SK-N-SH treated with all-trans-retinoic acid at 6 μM for 48 hours (cell line): Measurements from ENCODE around the gene BCL2L14.

Experiments
- ATAC-seq: fragments of 200-7000 bp; cut with Tn5 transposase; 3 replicates; pipeline ENCODE4 v1.9.1; 2020; ENCODE audit warnings: mild to moderate bottlenecking, moderate library complexity
- BACH2 ChIP-seq: fragments of 250-450 bp; sonication (Bioruptor Pico); IDR thresholded peaks from 2 replicates; pipeline ENCODE4 v1.9.0; 2021; ENCODE audit warnings: mild to moderate bottlenecking, borderline replicate concordance
- CSDC2 ChIP-seq: fragments of 250-450 bp; sonication (Bioruptor Pico); IDR thresholded peaks from 2 replicates; pipeline ENCODE4 v1.5.0; 2020; ENCODE audit warnings: mild to moderate bottlenecking, moderate library complexity
- ESRRG ChIP-seq: fragments of 250-450 bp; sonication (Bioruptor Pico); IDR thresholded peaks from 2 replicates; pipeline ENCODE4 v1.6.1; 2021; ENCODE audit warnings: mild to moderate bottlenecking
- GLIS3 ChIP-seq: fragments of 250-450 bp; sonication (Bioruptor Pico); IDR thresholded peaks from 2 replicates; pipeline ENCODE4 v1.5.0; 2020; ENCODE audit warnings: mild to moderate bottlenecking, moderate library complexity
- ISL1 ChIP-seq: fragments of 250-450 bp; sonication (Bioruptor Pico); IDR thresholded peaks from 2 replicates; pipeline ENCODE4 v2.1.2; 2022; ENCODE audit warnings: mild to moderate bottlenecking, moderate library complexity
- OSR1 ChIP-seq: fragments of 250-450 bp; sonication (Bioruptor Pico); IDR thresholded peaks from 2 replicates; pipeline ENCODE4 v1.8.0; 2022; ENCODE audit warnings: moderate library complexity, mild to moderate bottlenecking, inconsistent platforms
- POU6F1 ChIP-seq: fragments of 250-450 bp; sonication (Bioruptor Pico); IDR thresholded peaks from 2 replicates; pipeline ENCODE4 v1.8.0; 2021; ENCODE audit warnings: low read depth, mild to moderate bottlenecking, moderate library complexity, borderline replicate concordance
- PPARA ChIP-seq: fragments of 250-450 bp; sonication (Bioruptor Pico); IDR thresholded peaks from 2 replicates; pipeline ENCODE4 v1.5.0; 2020; ENCODE audit warnings: mild to moderate bottlenecking, borderline replicate concordance
- RARB ChIP-seq: fragments of 250-450 bp; sonication (Bioruptor Pico); IDR thresholded peaks from 2 replicates; pipeline ENCODE4 v1.8.0; 2021; ENCODE audit warnings: mild to moderate bottlenecking, moderate library complexity
- SNAI2 ChIP-seq: fragments of 250-450 bp; sonication (Bioruptor Pico); IDR thresholded peaks from 2 replicates; pipeline ENCODE4 v1.5.0; 2020; ENCODE audit warnings: mild to moderate bottlenecking, moderate library complexity
- TCF4 ChIP-seq: fragments of 250-450 bp; sonication (Bioruptor Pico); IDR thresholded peaks from 2 replicates; pipeline ENCODE4 v1.8.0; 2021; ENCODE audit warnings: mild to moderate bottlenecking, moderate library complexity, borderline replicate concordance
- TOX ChIP-seq: fragments of 250-450 bp; sonication (Bioruptor Pico); IDR thresholded peaks from 2 replicates; pipeline ENCODE4 v1.8.0; 2021; ENCODE audit warnings: mild to moderate bottlenecking, moderate library complexity, borderline replicate concordance
- TSHZ2 ChIP-seq: fragments of 250-450 bp; sonication (Bioruptor Pico); IDR thresholded peaks from 2 replicates; pipeline ENCODE4 v1.5.0; 2020; ENCODE audit warnings: mild to moderate bottlenecking, moderate library complexity
- ZC3H10 ChIP-seq: fragments of 250-450 bp; sonication (Bioruptor Pico); IDR thresholded peaks from 2 replicates; pipeline ENCODE4 v1.5.1; 2021; ENCODE audit warnings: mild to moderate bottlenecking, moderate library complexity
- ZFP3 ChIP-seq: fragments of 250-450 bp; sonication (Bioruptor Pico); IDR thresholded peaks from 2 replicates; pipeline ENCODE4 v1.5.0; 2020; ENCODE audit warnings: mild to moderate bottlenecking, moderate library complexity
- ZFP30 ChIP-seq: fragments of 450-650 bp; formaldehyde crosslinking; IDR thresholded peaks from 2 replicates; pipeline ENCODE4 v1.5.0; 2022; ENCODE audit warnings: mild to moderate bottlenecking, moderate library complexity
- ZNF565 ChIP-seq: fragments of 450-650 bp; formaldehyde crosslinking; conservative IDR thresholded peaks from 2 replicates; pipeline ENCODE4 v1.5.0; 2020; ENCODE audit warnings: low read depth, mild to moderate bottlenecking, moderate library complexity
- ZNF70 ChIP-seq: fragments of 450-650 bp; formaldehyde crosslinking; IDR thresholded peaks from 2 replicates; pipeline ENCODE4 v1.5.0; 2020; ENCODE audit warnings: mild to moderate bottlenecking, moderate library complexity
- ZNF8 ChIP-seq: fragments of 450-650 bp; formaldehyde crosslinking; IDR thresholded peaks from 2 replicates; pipeline ENCODE4 v1.5.0; 2020; ENCODE audit warnings: mild to moderate bottlenecking, moderate library complexity
- TF ChIP-seq, protein P1 (sequence below): fragments of 250-450 bp; sonication (Bioruptor Pico); IDR thresholded peaks from 2 replicates; pipeline ENCODE4 v1.5.1; 2021; ENCODE audit warnings: mild to moderate bottlenecking, moderate library complexity

BCL2L14 gene

DNA sequence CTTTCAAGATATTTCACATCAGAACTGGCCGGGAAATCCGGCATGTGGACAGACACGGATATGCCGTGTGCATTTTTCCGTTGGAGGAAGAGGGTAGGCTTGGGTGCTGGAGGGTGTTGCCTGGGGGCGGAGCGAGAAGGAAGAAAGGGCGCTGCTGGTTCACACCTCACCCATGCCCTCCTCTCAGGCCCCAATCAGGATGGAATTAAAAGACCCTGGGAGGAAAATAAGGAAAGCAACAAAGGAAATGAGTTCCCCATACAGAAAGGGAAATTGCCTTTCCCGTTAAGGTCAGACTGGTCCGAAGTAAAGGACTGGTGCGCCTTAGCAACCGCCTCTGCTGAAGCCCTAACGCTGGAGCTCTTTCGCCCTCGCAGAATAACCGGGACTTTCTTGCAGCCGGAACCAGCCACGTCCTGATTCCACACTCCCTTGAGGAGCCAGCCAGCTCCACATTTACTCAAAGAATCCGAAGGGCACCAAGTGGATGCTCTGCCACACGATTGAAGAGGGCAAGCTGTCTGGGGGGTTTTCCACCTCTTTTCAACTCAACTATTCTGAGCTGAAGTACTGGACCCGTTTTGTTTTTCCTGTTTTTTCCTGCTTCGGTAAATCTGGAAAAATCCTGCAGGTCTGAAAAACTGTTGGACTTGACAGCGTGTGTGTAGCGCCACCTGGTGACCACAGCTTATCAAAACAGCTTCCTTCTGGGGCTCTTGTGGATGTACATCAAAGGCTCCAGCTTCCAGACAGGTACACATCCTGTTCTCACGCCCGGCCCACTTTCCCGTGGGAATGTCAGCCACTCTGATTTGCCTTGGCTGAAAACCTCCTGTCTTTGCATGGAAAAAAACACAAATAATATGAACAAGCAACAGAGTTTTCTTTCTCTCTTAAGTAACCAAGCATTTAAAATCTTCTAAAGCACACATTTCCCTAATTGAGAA, 37.6 kb upstream of the BCL2L14 start:
- ATAC-seq: peak; percentile 85
- no peak for TF ChIP-seq RARB (CRISPR knock-in tag)
- no peak for TF ChIP-seq ZC3H10 (CRISPR knock-in tag)
- no peak for TF ChIP-seq ZNF70 (CRISPR knock-in tag)
- no peak for TF ChIP-seq TOX (CRISPR knock-in tag)
- no peak for TF ChIP-seq TSHZ2 (CRISPR knock-in tag)
- no peak for TF ChIP-seq POU6F1 (CRISPR knock-in tag)
- no peak for TF ChIP-seq CSDC2 (CRISPR knock-in tag)
- no peak for TF ChIP-seq PPARA (CRISPR knock-in tag)
- no peak for TF ChIP-seq GLIS3
- TF ChIP-seq ZFP30 (CRISPR knock-in tag): no peak
- no peak for TF ChIP-seq ZNF565

DNA sequence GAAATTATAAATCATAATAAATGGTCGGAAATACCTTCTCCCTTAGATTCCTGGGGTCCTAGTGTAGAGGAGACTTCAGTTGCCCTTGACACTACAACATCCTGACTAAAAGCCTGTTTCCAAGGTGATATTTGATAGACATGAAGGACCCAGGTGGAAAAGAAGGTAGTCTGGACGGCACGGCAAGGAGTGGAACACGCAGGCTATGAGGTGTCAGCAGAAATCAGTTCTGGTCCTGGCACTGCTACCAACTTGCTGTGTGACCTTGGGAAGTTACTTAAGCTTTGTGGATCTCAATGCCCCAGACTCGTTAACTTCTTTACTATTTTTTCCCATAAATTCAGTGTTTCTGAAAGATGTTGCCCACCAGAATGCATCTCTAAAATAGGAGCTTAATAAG, 36.9 kb upstream of the BCL2L14 start:
- TF ChIP-seq ZNF565 (no peak), SNAI2 (CRISPR knock-in tag) (no peak), POU6F1 (CRISPR knock-in tag) (no peak), CSDC2 (CRISPR knock-in tag) (no peak), BACH2 (CRISPR knock-in tag) (no peak), ESRRG (CRISPR knock-in tag) (no peak)
- no peak for ATAC-seq

- TF ChIP-seq OSR1 (CRISPR knock-in tag): no peak
- no peak for TF ChIP-seq ZFP3
- TF ChIP-seq, protein P1, sequence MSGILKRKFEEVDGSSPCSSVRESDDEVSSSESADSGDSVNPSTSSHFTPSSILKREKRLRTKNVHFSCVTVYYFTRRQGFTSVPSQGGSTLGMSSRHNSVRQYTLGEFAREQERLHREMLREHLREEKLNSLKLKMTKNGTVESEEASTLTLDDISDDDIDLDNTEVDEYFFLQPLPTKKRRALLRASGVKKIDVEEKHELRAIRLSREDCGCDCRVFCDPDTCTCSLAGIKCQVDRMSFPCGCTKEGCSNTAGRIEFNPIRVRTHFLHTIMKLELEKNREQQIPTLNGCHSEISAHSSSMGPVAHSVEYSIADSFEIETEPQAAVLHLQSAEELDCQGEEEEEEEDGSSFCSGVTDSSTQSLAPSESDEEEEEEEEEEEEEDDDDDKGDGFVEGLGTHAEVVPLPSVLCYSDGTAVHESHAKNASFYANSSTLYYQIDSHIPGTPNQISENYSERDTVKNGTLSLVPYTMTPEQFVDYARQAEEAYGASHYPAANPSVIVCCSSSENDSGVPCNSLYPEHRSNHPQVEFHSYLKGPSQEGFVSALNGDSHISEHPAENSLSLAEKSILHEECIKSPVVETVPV (CRISPR knock-in tag): no peak
- TF ChIP-seq SNAI2 (CRISPR knock-in tag): no peak
- TF ChIP-seq TOX (CRISPR knock-in tag): no peak
- ATAC-seq: no peak
Observed at GRCh38 chr12:12034344-12034743, 36.4 kb upstream of the BCL2L14 start.

GRCh38 chr12:12035229-12035628, 35.5 kb upstream of the BCL2L14 start:
- no peak for ATAC-seq
- no peak for TF ChIP-seq ZNF565
- TF ChIP-seq ZNF8 (CRISPR knock-in tag): no peak
- TF ChIP-seq POU6F1 (CRISPR knock-in tag): no peak
- TF ChIP-seq SNAI2 (CRISPR knock-in tag): no peak
- TF ChIP-seq ISL1 (CRISPR knock-in tag): no peak
- no peak for TF ChIP-seq RARB (CRISPR knock-in tag)
- no peak for TF ChIP-seq ZNF70 (CRISPR knock-in tag)
- no peak for TF ChIP-seq TOX (CRISPR knock-in tag)
- no peak for TF ChIP-seq ZFP30 (CRISPR knock-in tag)
- TF ChIP-seq, protein P1 (CRISPR knock-in tag): no peak
- TF ChIP-seq ZFP3: no peak
- TF ChIP-seq TCF4 (CRISPR knock-in tag): no peak
